BJ (cell line): ENCODE measurements around the gene ATAD3C. TPM values are rescaled to one million over a fixed set of nuclear protein-coding genes. Genes with fewer than 3 reads are reported as not detected.

ENCODE experiments used
- CTCF ChIA-PET: fragments of 350-600 bp; formaldehyde crosslinking; extraction: SDS; loops from one replicate; lab custom pipeline; 2021; ENCODE audit warnings: antibody characterized with exemption, inconsistent platforms; lab: Yijun Ruan, JAX
- POLR2A ChIA-PET: fragments of 300-600 bp; sonication (Branson Sonifier 250); formaldehyde crosslinking; extraction: SDS; loops from one replicate; lab custom pipeline; 2021; ENCODE audit warnings: antibody characterized with exemption; lab: Charles Lee
- DNase-seq: peaks from one replicate; pipeline ENCODE4 v3.0.0-alpha.2; 2011; ENCODE audit warnings: low read depth
- H3K27me3 ChIP-seq: 2 replicates; pipeline ENCODE4 v1.6.0; 2011; ENCODE audit warnings: low read length; ENCODE audit not compliant: control insufficient read depth, insufficient read depth
- H3K36me3 ChIP-seq: 2 replicates; pipeline ENCODE4 v1.5.1; 2011; ENCODE audit warnings: low read length; ENCODE audit not compliant: control insufficient read depth, insufficient read depth
- H3K4me3 ChIP-seq: 2 replicates; pipeline ENCODE4 v1.5.1; 2011; ENCODE audit warnings: low read depth, mild to moderate bottlenecking, control low read depth, low read length
- polyA plus RNA-seq: library from polyadenylated mRNA; depleted of rRNA; stranded (reverse); fragments of >200 nt; gene quantifications from 2 replicates; pipeline ENCODE4 v1.2.3, GENCODE V29; 2011
- TF ChIP-seq, protein P1 (sequence below): IDR thresholded peaks from 2 replicates; pipeline ENCODE4 v1.5.1; 2011; ENCODE audit warnings: low read depth, mild to moderate bottlenecking, control low read depth, inconsistent platforms, low read length, moderate library complexity; ENCODE audit not compliant: insufficient read depth

Gene ATAD3C
- polyA plus RNA-seq, 1 experiment, result 0.06 TPM

DNA sequence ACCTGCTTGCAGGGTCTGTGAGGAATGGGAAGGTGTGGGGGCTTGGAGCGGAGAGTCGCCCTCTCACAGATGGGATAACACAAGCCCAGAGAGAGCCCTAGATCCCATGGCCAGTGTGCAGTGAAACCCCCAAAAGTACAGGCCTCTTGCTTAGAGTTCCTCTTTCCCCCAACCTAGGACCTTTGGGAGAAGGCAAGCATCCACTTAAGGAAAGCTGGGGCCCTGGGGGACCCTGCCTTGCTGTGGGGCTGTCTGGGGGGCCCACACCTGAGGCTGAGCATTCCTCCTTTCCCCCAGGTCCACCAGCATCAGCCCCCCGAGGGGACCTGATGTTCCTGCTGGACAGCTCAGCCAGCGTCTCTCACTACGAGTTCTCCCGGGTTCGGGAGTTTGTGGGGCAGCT lies 12.9 kb upstream of the ATAD3C start:
- no peak for DNase-seq
- POLR2A ChIA-PET, result no interaction called here
- TF ChIP-seq, protein P1, sequence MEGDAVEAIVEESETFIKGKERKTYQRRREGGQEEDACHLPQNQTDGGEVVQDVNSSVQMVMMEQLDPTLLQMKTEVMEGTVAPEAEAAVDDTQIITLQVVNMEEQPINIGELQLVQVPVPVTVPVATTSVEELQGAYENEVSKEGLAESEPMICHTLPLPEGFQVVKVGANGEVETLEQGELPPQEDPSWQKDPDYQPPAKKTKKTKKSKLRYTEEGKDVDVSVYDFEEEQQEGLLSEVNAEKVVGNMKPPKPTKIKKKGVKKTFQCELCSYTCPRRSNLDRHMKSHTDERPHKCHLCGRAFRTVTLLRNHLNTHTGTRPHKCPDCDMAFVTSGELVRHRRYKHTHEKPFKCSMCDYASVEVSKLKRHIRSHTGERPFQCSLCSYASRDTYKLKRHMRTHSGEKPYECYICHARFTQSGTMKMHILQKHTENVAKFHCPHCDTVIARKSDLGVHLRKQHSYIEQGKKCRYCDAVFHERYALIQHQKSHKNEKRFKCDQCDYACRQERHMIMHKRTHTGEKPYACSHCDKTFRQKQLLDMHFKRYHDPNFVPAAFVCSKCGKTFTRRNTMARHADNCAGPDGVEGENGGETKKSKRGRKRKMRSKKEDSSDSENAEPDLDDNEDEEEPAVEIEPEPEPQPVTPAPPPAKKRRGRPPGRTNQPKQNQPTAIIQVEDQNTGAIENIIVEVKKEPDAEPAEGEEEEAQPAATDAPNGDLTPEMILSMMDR, result no peak
- CTCF ChIA-PET, result interaction anchor here (1.5 kb wide), 1 partner anchor 26 kb away, joined by 3 read pairs; no protein-coding TSS in a partner anchor
- Histone ChIP-seq H3K36me3 (no peaks in the 10 kb centered on the region), H3K4me3 (no peak overlapping the region), H3K27me3 (peaks cover 4% of the 10 kb centered on the region; the same call in 1 of the 2 replicates)

DNA sequence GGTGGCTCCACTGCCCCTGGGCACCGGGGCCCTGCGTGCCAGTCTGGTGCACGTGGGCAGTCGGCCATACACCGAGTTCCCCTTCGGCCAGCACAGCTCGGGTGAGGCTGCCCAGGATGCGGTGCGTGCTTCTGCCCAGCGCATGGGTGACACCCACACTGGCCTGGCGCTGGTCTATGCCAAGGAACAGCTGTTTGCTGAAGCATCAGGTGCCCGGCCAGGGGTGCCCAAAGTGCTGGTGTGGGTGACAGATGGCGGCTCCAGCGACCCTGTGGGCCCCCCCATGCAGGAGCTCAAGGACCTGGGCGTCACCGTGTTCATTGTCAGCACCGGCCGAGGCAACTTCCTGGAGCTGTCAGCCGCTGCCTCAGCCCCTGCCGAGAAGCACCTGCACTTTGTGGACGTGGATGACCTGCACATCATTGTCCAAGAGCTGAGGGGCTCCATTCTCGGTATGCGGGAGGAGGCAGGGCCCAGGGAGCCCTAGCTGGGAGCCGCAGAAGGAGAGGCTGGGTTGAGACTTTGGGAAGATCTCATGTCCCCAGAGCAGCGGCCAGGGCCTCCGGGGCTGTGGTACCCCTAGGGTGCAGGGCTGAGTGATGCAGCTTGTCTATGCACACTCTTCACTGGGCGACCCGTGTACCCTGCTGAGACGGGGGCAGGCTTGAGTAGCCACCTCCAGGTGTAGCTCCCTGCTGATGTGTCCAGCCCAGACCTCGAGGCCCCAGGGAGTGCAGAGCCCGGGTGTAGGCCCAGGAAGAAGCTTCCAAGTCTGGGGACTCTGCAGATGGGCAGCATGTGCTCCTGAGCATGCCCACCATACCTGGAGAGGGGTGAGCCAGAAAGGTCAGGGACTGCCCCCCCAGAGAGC lies 12.2 kb upstream of the ATAD3C start:
- no peak for DNase-seq
- H3K4me3 ChIP-seq, result no peak overlapping the region
- H3K36me3 ChIP-seq, result no peaks in the 10 kb centered on the region
- TF ChIP-seq, protein P1, result no peak
- ChIA-PET POLR2A (no interaction called here), CTCF (interaction anchor here (1.5 kb wide), 2 partner anchors 13 to 25 kb away, joined by 3 read pairs; no protein-coding TSS in a partner anchor)
- peaks cover 4% of the 10 kb centered on the region; the same call in 1 of the 2 replicates for H3K27me3 ChIP-seq

DNA sequence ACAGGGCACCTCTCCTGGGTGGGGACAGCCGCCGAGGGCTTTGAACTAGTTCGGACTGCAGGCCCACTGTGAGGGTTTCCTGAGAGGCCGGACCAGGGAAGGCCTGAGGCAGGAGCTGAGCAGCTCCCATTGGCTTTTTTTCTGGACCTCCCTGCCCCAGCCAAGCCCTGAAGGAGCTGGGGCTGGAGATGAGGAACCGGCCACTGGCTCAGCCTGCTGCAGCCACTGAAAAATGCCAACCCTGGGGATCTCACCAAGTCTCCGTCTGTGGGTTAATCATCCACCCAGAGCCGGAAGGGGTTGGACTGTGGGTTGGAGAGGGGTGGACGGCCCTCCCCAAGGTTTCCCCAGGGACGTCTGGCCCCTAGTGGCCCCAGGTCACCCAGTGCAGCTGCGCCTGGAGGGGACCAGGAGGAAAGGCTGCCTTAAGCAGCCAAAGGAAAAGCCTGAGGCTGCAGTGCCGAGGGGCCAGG lies 11.5 kb upstream of the ATAD3C start:
- H3K27me3 ChIP-seq, result peaks cover 4% of the 10 kb centered on the region; the same call in 1 of the 2 replicates
- TF ChIP-seq, protein P1, result no peak
- no peaks in the 10 kb centered on the region for H3K36me3 ChIP-seq
- no peak overlapping the region for H3K4me3 ChIP-seq
- POLR2A ChIA-PET, result no interaction called here
- CTCF ChIA-PET, result interaction anchor here (1.5 kb wide), 2 partner anchors 14 to 25 kb away, joined by 3 read pairs; no protein-coding TSS in a partner anchor
- no peak for DNase-seq

DNA sequence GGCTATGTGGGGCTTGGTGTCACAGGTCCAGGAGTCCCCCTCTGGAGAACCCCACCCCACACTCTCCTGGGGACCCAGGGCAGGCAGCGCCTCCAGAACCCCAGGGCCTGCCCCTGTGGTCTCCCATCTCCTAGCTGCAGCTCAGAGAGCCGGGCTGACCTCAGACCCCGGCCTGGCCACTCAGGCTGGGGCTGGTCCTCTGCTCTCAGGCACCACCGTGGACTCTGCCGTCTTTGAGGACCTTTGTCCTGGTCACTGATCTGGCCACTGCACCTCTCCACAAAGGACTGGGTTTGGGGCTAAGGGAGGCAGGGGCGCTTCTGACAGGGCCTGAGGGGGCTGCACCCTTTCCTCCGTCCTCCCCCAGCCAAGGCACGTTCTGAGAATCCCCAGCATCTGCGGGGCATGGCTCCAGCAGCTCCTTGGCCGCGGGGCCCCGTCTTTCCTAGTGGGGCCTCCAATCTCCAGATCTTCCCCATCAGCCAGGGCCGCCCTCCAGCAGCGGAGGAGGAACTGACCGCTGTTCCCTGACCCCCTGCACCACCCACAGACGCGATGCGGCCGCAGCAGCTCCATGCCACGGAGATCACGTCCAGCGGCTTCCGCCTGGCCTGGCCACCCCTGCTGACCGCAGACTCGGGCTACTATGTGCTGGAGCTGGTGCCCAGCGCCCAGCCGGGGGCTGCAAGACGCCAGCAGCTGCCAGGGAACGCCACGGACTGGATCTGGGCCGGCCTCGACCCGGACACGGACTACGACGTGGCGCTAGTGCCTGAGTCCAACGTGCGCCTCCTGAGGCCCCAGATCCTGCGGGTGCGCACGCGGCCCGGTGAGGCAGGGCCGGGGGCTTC lies 10.7 kb upstream of the ATAD3C start:
- Histone ChIP-seq H3K27me3 (peaks cover 4% of the 10 kb centered on the region; the same call in 1 of the 2 replicates), H3K4me3 (no peak overlapping the region), H3K36me3 (no peaks in the 10 kb centered on the region)
- CTCF ChIA-PET, result interaction anchor here (1.5 kb wide), 1 partner anchor 14 kb away, joined by 3 read pairs; no protein-coding TSS in a partner anchor
- TF ChIP-seq, protein P1, result no peak
- POLR2A ChIA-PET, result no interaction called here
- DNase-seq, result no peak
